OCI-LY3 (cell line): Measurements from ENCODE around the gene SPATS2.

Experiments used
- CTCF ChIP-seq: fragments of 200-600, 300-600 bp; sonication (generic); IDR thresholded peaks from 2 replicates; pipeline ENCODE4 v1.5.1; 2014; ENCODE audit warnings: antibody characterized with exemption, low read length, low read depth
- EZH2phosphoT487 ChIP-seq: fragments of 200-600 bp; shearing (Covaris generic); IDR thresholded peaks from 2 replicates; pipeline ENCODE4 v1.6.1; 2018; ENCODE audit warnings: antibody characterized with exemption, mixed run types, low read depth

DNA sequence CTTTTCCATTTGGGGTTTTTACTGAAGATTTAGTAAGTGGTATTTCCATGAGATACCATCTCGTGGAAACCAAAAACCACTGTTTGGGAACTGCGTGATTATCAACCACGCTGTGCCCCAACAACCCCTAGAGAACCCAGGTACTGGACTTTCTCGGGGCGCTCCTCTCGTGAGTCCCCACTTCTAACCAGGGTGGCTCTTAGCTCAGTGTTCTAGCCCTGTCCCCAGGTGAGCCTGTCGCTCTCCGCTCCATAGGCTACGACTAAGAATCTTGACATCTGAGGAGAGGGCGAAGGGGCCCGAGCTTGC, 200.0 kb downstream of the SPATS2 start:
- TF ChIP-seq CTCF, result no peak
- no peak for TF ChIP-seq EZH2phosphoT487
